GM19240 (cell line): ENCODE results near the gene C17orf107.
A peak's percentile ranks its signal among the peaks of the same experiment; 100 is the strongest.

ENCODE experiments used
- DNase-seq: peaks from one replicate; pipeline ENCODE4 v3.0.0; 2011; ENCODE audit warnings: low spot score; ENCODE audit not compliant: insufficient read length

Gene C17orf107

GRCh38 chr17:4872786-4873185 lies 26.6 kb upstream of the C17orf107 start:
- no peak for DNase-seq

- DNase-seq: no peak
Observed at GRCh38 chr17:4877089-4877488, 22.2 kb upstream of the C17orf107 start.

DNA sequence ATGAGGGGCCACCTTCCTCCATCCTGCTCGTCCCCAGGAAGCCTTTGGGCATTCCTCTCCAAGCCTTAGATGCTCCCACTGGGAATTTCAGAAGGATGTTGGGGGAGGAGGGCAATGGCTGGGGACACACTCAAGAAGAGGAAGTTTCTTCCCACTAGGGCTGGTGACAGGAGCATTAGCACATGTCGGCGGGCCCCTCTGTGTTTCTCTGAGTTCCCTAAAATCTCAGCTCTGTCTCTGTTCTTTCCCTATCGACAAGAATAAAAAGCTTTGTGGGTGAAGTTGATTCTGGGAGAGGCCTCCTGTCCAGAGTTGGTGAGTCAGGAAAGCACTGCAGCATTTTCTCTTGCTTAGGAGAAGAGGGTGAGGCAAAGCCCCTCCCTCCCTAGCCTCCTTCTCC lies 19.7 kb upstream of the C17orf107 start:
- no peak for DNase-seq

GRCh38 chr17:4880857-4881256 lies 18.5 kb upstream of the C17orf107 start:
- no peak for DNase-seq

DNA sequence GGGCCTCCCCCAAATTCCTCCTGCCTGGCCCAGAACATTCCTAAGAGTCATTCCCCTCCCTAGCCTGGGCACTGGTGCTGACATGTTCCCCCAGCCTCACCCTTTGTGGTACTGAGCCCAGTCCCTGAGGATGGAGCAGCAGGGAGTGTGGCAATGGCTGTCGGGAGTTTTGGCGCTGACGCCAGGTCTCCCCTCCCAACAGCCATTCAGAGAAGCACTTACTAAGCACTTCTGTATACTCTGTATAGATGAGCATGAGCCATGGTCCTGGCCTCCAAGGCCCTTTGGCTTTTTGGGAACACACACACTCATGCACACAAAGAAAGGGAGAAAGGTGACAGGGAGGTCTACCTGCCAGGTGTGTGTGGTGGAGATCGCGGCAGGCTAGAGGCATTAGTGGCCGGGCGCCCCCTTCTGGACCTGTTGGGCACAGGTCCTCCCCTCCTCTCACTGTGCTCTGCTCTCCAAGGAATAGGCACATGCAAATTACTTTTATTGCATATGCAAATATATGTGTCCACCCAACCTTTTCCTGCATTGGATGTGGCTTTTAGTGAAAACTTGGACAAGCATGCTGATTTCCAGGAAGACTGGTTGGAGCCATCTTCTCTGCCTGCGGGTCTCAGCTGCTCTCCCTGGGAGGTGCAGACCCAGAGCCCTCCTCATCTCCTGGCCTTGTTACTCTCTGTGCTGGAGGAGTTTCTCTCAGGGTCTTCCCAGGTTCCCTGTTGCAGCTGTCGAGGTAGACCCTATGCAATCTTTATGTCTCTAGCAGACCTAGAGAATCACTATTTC lies 17.4 kb upstream of the C17orf107 start:
- DNase-seq: peak; percentile 65

- no peak for DNase-seq
Observed at GRCh38 chr17:4884489-4884888, 14.8 kb upstream of the C17orf107 start.

GRCh38 chr17:4886830-4887229 lies 12.5 kb upstream of the C17orf107 start:
- DNase-seq: no peak

- no peak for DNase-seq
Observed at GRCh38 chr17:4887581-4887980, 11.8 kb upstream of the C17orf107 start.

- DNase-seq: no peak
Observed at GRCh38 chr17:4891411-4892410, 7.6 kb upstream of the C17orf107 start.

GRCh38 chr17:4892499-4893221 lies 6.7 kb upstream of the C17orf107 start:
- DNase-seq: no peak

- no peak for DNase-seq
Observed at GRCh38 chr17:4893272-4893671, 6.1 kb upstream of the C17orf107 start.

GRCh38 chr17:4893721-4894560 lies 5.4 kb upstream of the C17orf107 start:
- no peak for DNase-seq

GRCh38 chr17:4895121-4895520 lies 4.2 kb upstream of the C17orf107 start:
- no peak for DNase-seq

- no peak for DNase-seq
Observed at GRCh38 chr17:4895657-4896331, 3.5 kb upstream of the C17orf107 start.

- DNase-seq: no peak
Observed at GRCh38 chr17:4896332-4897197, 2.8 kb upstream of the C17orf107 start.

GRCh38 chr17:4897198-4897687 lies 2.1 kb upstream of the C17orf107 start:
- DNase-seq: no peak

- DNase-seq: no peak
Observed at GRCh38 chr17:4897785-4898184, 1.6 kb upstream of the C17orf107 start.

GRCh38 chr17:4898351-4898750 lies 985 bp upstream of the C17orf107 start:
- no peak for DNase-seq

GRCh38 chr17:4898927-4899326 lies 409 bp upstream of the C17orf107 start:
- DNase-seq: no peak
